Measurements from ENCODE around the gene GDPD5.

GDPD5 gene

GRCh38 chr11:75454987-75455386 lies 70.8 kb downstream of the GDPD5 start:
- Histone ChIP-seq H2AFZ (ENCODE audit: low read depth, low read length) (no peak overlapping the region), H3K36me3 (ENCODE audit: insufficient read depth, low read length) (no peaks in the 10 kb centered on the region), H3K9me3 (ENCODE audit: low read length) (no peaks in the 10 kb centered on the region), H3K4me3 (ENCODE audit: low read length) (no peak overlapping the region), H3K4me1 (ENCODE audit: insufficient read depth, low read length) (peaks cover 2% of the 10 kb centered on the region), H3K27me3 (ENCODE audit: insufficient read depth, low read length) (peaks cover 5% of the 10 kb centered on the region)

- Histone ChIP-seq H3K4me1 (ENCODE audit: insufficient read depth, low read length) (peaks cover 2% of the 10 kb centered on the region), H3K36me3 (ENCODE audit: insufficient read depth, low read length) (no peaks in the 10 kb centered on the region)
These were observed 71.7 kb downstream of the GDPD5 start for GRCh38 chr11:75453916-75454655.

GRCh38 chr11:75450826-75451821 lies 74.6 kb downstream of the GDPD5 start:
- H3K27me3 ChIP-seq (ENCODE audit: insufficient read depth, low read length), result peaks cover 16% of the 10 kb centered on the region
- no peaks in the 10 kb centered on the region for H3K9me3 ChIP-seq (ENCODE audit: low read length)
- H3K4me3 ChIP-seq (ENCODE audit: low read length), result no peak overlapping the region
- H2AFZ ChIP-seq (ENCODE audit: low read depth, low read length), result no peak overlapping the region
- H3K4me1 ChIP-seq (ENCODE audit: insufficient read depth, low read length), result peaks cover 2% of the 10 kb centered on the region
- H3K36me3 ChIP-seq (ENCODE audit: insufficient read depth, low read length), result no peaks in the 10 kb centered on the region

More at GRCh38 chr11:75453916-75454655, 71.7 kb downstream of the GDPD5 start:
- no peaks in the 10 kb centered on the region for H3K9me3 ChIP-seq (ENCODE audit: low read length)
- H2AFZ ChIP-seq (ENCODE audit: low read depth, low read length), result no peak overlapping the region
- peaks cover 13% of the 10 kb centered on the region for H3K27me3 ChIP-seq (ENCODE audit: insufficient read depth, low read length)
- no peak overlapping the region for H3K4me3 ChIP-seq (ENCODE audit: low read length)

GRCh38 chr11:75450236-75450635 lies 75.5 kb downstream of the GDPD5 start:
- H3K36me3 ChIP-seq (ENCODE audit: insufficient read depth, low read length), result no peaks in the 10 kb centered on the region
- no peaks in the 10 kb centered on the region for H3K9me3 ChIP-seq (ENCODE audit: low read length)
- H3K4me1 ChIP-seq (ENCODE audit: insufficient read depth, low read length), result peaks cover 2% of the 10 kb centered on the region
- no peak overlapping the region for H2AFZ ChIP-seq (ENCODE audit: low read depth, low read length)
- H3K4me3 ChIP-seq (ENCODE audit: low read length), result no peak overlapping the region
- H3K27me3 ChIP-seq (ENCODE audit: insufficient read depth, low read length), result peaks cover 16% of the 10 kb centered on the region

- Histone ChIP-seq H3K9me3 (ENCODE audit: low read length) (no peaks in the 10 kb centered on the region), H3K36me3 (ENCODE audit: insufficient read depth, low read length) (no peaks in the 10 kb centered on the region), H3K27me3 (ENCODE audit: insufficient read depth, low read length) (peaks cover 16% of the 10 kb centered on the region), H2AFZ (ENCODE audit: low read depth, low read length) (no peak overlapping the region), H3K4me3 (ENCODE audit: low read length) (no peak overlapping the region), H3K4me1 (ENCODE audit: insufficient read depth, low read length) (no peaks in the 10 kb centered on the region)
These were observed 76.0 kb downstream of the GDPD5 start for GRCh38 chr11:75449776-75450175.

DNA sequence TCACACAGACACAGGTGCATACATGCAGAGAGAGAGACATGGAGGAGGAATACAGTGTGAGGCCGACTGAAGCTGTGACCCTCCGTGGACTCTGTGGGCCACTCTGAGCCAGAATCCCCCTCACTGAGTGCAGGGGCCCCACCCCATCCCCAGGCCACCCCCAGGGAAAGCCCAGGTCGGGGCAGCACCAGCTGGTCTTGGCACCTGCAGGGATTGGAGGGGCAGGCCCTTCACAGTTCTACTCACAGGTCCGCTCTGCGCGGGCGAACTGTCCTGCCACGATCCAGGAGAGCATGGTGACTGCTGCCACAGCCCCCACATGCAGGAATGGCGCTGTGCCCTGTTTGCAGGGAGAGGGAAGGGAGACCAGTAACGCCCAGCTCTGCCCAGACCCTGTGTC lies 76.5 kb downstream of the GDPD5 start:
- Histone ChIP-seq H2AFZ (ENCODE audit: low read depth, low read length) (no peak overlapping the region), H3K4me3 (ENCODE audit: low read length) (no peak overlapping the region), H3K27me3 (ENCODE audit: insufficient read depth, low read length) (peaks cover 16% of the 10 kb centered on the region), H3K9me3 (ENCODE audit: low read length) (no peaks in the 10 kb centered on the region), H3K36me3 (ENCODE audit: insufficient read depth, low read length) (no peaks in the 10 kb centered on the region), H3K4me1 (ENCODE audit: insufficient read depth, low read length) (no peaks in the 10 kb centered on the region)

DNA sequence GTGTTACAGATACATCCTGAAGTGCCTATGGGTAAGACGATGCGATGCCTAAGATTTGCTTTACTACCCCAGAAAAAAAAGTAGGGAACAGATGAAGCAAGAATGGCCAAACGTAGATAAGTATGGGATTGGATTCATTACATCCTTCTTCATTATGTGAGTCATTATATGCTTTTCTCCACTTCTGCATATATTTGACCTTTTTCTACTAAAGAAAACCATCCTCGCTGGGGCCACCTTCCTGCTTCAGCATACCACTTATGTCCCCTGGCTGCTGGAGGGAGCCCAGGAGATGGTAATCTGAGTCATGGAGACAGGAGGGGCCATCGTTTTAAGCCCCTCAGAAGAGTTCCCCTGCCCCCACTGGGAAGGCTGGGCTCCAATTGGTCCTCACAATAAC lies 78.3 kb downstream of the GDPD5 start:
- Histone ChIP-seq H3K36me3 (ENCODE audit: insufficient read depth, low read length) (no peaks in the 10 kb centered on the region), H3K4me3 (ENCODE audit: low read length) (no peak overlapping the region), H3K27me3 (ENCODE audit: insufficient read depth, low read length) (peaks cover 17% of the 10 kb centered on the region), H3K9me3 (ENCODE audit: low read length) (no peaks in the 10 kb centered on the region), H3K4me1 (ENCODE audit: insufficient read depth, low read length) (no peaks in the 10 kb centered on the region), H2AFZ (ENCODE audit: low read depth, low read length) (no peak overlapping the region)

DNA sequence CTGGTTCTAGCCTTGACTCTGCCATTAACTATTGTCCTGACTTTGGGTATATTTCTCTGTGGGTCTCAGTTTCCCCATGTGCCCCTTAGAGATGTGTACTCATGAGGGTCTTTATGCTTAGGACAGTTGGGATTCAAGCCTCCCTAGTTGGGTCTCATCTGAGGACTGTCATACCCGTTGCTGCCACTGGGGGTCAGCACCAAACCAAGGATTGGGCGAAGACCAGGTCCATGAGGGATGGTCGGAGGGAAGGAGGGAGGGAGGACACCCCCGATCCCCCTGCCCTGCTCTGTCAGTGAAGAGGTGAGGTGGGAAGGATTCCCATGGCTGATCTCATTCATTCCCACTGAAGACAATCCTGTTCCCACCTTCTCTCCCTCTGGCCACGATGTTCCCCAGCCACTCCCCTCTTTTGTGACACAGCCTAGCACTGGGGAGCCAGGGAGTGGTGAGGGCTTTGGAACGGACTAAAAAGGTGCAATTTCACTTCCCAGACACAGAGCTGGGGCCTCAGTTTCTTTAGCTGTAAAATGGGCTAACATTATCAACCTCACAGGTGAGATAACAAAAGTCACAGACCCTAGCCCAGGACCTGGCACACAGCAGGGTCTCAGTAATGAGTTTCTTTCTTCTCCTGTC lies 80.3 kb downstream of the GDPD5 start:
- Histone ChIP-seq H3K4me3 (ENCODE audit: low read length) (no peak overlapping the region), H3K27me3 (ENCODE audit: insufficient read depth, low read length) (peaks cover 23% of the 10 kb centered on the region), H3K9me3 (ENCODE audit: low read length) (no peaks in the 10 kb centered on the region), H2AFZ (ENCODE audit: low read depth, low read length) (no peak overlapping the region), H3K4me1 (ENCODE audit: insufficient read depth, low read length) (no peaks in the 10 kb centered on the region), H3K36me3 (ENCODE audit: insufficient read depth, low read length) (no peaks in the 10 kb centered on the region)

DNA sequence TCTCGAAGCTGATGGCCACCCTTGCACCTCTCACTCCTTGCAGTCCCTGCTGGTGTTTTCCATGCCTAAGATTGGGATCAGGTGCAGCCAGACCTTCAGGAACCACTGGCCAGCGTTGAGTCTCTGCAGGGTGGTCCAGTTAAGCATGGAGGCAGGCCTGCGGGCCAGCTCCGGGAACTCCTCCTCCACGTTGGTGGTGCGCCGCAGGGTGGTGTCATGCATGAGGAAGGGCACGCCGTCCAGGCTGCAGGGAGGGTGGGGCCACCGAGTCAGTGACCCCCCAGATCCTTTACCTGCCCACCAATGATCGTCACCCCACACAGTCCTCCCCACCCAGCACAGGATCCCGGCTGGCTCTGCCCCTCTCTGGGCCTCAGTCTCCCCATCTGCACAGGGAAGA lies 82.7 kb downstream of the GDPD5 start:
- Histone ChIP-seq H3K27me3 (ENCODE audit: insufficient read depth, low read length) (peaks cover 9% of the 10 kb centered on the region), H3K4me3 (ENCODE audit: low read length) (no peak overlapping the region), H3K9me3 (ENCODE audit: low read length) (no peaks in the 10 kb centered on the region), H3K36me3 (ENCODE audit: insufficient read depth, low read length) (no peaks in the 10 kb centered on the region), H2AFZ (ENCODE audit: low read depth, low read length) (no peak overlapping the region), H3K4me1 (ENCODE audit: insufficient read depth, low read length) (no peaks in the 10 kb centered on the region)

DNA sequence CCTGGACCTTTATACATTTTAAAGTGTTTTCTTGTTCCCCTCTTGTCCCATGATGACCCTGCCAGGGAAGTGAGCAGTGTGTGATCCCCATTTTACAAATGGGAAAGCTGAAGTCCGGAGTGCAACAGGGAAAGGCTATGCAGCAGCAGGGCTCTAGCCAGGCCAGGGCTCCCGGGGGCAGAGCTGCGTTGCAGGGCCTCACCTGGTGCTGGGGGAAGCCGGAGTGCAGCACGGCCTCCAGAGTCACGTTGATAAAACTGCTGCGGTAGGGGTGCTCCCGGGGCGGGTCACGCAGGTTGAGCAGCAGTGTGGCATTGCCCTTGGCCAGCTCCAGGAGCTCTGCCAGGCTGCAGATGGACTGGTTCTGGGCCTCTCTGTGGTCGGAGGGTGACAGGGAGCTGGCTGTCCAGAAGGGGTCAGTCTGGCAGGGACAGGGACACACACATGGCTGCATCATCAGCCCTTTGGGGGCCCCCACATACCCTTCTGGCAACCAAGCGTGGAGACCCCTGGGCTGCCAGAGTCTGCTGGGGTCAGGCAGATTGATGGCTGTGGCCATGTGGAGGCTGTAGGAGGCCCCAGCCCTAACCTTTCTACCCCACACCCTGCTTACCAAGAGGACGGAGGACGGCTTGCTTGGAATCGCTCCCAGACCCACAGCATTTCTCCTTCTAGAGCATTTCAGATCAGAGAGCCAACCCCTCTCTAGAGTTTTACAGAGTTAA lies 83.4 kb downstream of the GDPD5 start:
- H3K4me1 ChIP-seq (ENCODE audit: insufficient read depth, low read length), result no peaks in the 10 kb centered on the region
- H3K27me3 ChIP-seq (ENCODE audit: insufficient read depth, low read length), result peaks cover 9% of the 10 kb centered on the region
- H3K4me3 ChIP-seq (ENCODE audit: low read length), result no peak overlapping the region
- H3K9me3 ChIP-seq (ENCODE audit: low read length), result no peaks in the 10 kb centered on the region
- H2AFZ ChIP-seq (ENCODE audit: low read depth, low read length), result no peak overlapping the region
- H3K36me3 ChIP-seq (ENCODE audit: insufficient read depth, low read length), result no peaks in the 10 kb centered on the region

DNA sequence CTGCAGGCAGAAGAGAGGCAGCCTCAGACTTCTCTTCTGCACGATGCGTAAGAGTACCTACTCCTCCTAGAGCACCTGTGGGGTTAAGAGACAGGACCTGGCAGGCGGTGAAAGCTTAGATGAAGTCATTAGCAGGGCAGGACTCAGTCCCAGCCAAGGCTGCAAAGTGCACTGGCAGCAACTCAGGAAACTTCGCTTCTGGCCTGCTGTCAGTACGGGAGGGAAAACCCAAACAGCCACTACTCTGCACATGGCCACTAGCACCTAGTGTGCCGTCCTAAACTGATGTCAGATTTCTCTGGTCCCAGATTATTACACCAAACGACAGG lies 84.0 kb downstream of the GDPD5 start:
- no peak overlapping the region for H2AFZ ChIP-seq (ENCODE audit: low read depth, low read length)
- peaks cover 9% of the 10 kb centered on the region for H3K27me3 ChIP-seq (ENCODE audit: insufficient read depth, low read length)
- no peak overlapping the region for H3K4me3 ChIP-seq (ENCODE audit: low read length)
- H3K4me1 ChIP-seq (ENCODE audit: insufficient read depth, low read length), result no peaks in the 10 kb centered on the region
- H3K9me3 ChIP-seq (ENCODE audit: low read length), result no peaks in the 10 kb centered on the region
- H3K36me3 ChIP-seq (ENCODE audit: insufficient read depth, low read length), result no peaks in the 10 kb centered on the region

- H3K4me3 ChIP-seq (ENCODE audit: low read length), result no peak overlapping the region
- no peak overlapping the region for H2AFZ ChIP-seq (ENCODE audit: low read depth, low read length)
- no peaks in the 10 kb centered on the region for H3K4me1 ChIP-seq (ENCODE audit: insufficient read depth, low read length)
- H3K36me3 ChIP-seq (ENCODE audit: insufficient read depth, low read length), result no peaks in the 10 kb centered on the region
- peaks cover 9% of the 10 kb centered on the region for H3K27me3 ChIP-seq (ENCODE audit: insufficient read depth, low read length)
- H3K9me3 ChIP-seq (ENCODE audit: low read length), result no peaks in the 10 kb centered on the region
These were observed 84.6 kb downstream of the GDPD5 start for GRCh38 chr11:75440960-75441803.

All from neuron (in vitro differentiated cells).